HG03354 (cell line): ENCODE data around the gene DOCK9.

Experiments
- ATAC-seq: cut with Tn5 transposase; IDR thresholded peaks from one replicate; pipeline ENCODE4 v1.9.1; 2021; ENCODE audit warnings: mild to moderate bottlenecking; ENCODE audit not compliant: unreplicated experiment, poor library complexity, severe bottlenecking

The DOCK9 gene

GRCh38 chr13:98979012-98979660 is 1.3 kb upstream of the DOCK9 start:
- ATAC-seq, result no peak

GRCh38 chr13:98978280-98978679 is 416 bp upstream of the DOCK9 start:
- ATAC-seq, result no peak

GRCh38 chr13:98976941-98977340 is 923 bp downstream of the DOCK9 start:
- no peak for ATAC-seq

GRCh38 chr13:98976338-98976737 is 1.5 kb downstream of the DOCK9 start:
- no peak for ATAC-seq

- no peak for ATAC-seq
These were observed 2.0 kb downstream of the DOCK9 start for GRCh38 chr13:98975822-98976261.

- no peak for ATAC-seq
These were observed 3.8 kb downstream of the DOCK9 start for GRCh38 chr13:98974053-98974452.

- ATAC-seq, result no peak
These were observed 5.2 kb downstream of the DOCK9 start for GRCh38 chr13:98972627-98973026.

GRCh38 chr13:98972059-98972458 is 5.8 kb downstream of the DOCK9 start:
- ATAC-seq, result no peak

- no peak for ATAC-seq
These were observed 7.5 kb downstream of the DOCK9 start for GRCh38 chr13:98970330-98970729.

GRCh38 chr13:98967491-98967890 is 10.4 kb downstream of the DOCK9 start:
- ATAC-seq, result no peak

- no peak for ATAC-seq
These were observed 11.8 kb downstream of the DOCK9 start for GRCh38 chr13:98966019-98966418.

- no peak for ATAC-seq
These were observed 12.5 kb downstream of the DOCK9 start for GRCh38 chr13:98965325-98965724.

GRCh38 chr13:98963917-98964316 is 13.9 kb downstream of the DOCK9 start:
- no peak for ATAC-seq

GRCh38 chr13:98962901-98963590 is 14.8 kb downstream of the DOCK9 start:
- ATAC-seq, result no peak

- ATAC-seq, result no peak
These were observed 16.3 kb downstream of the DOCK9 start for GRCh38 chr13:98961503-98962105.

GRCh38 chr13:98960606-98961502 is 17.0 kb downstream of the DOCK9 start:
- no peak for ATAC-seq

GRCh38 chr13:98959786-98960605 is 17.9 kb downstream of the DOCK9 start:
- ATAC-seq, result no peak

GRCh38 chr13:98959291-98959690 is 18.6 kb downstream of the DOCK9 start:
- no peak for ATAC-seq

GRCh38 chr13:98958443-98958794 is 19.4 kb downstream of the DOCK9 start:
- no peak for ATAC-seq
